ENCODE results near the gene CAPRIN2. TPM values are rescaled to one million over a fixed set of nuclear protein-coding genes. Genes with fewer than 3 reads are reported as not detected.

CAPRIN2 gene
- total RNA-seq, 3 donors from 2014 or later, result 7.3 to 21.4 (median 15.2) TPM

GRCh38 chr12:30687265-30687986 is 67.3 kb downstream of the CAPRIN2 start:
- no peak for DNase-seq
- Histone ChIP-seq H3K4me3 (no peak overlapping the region), H3K4me1 (ENCODE audit: low read depth) (no peaks in the 10 kb centered on the region), H3K9me3 (no peaks in the 10 kb centered on the region), H3K36me3 (ENCODE audit: low read depth) (no peaks in the 10 kb centered on the region)
- no peak for ATAC-seq
- TF ChIP-seq CTCF (IDR thresholded peaks at IDR 0.05), result no peak
- intact Hi-C loops (cut with DNase I, micrococcal nuclease), result no loop called here

- ATAC-seq, result no peak
- no peaks in the 10 kb centered on the region for H3K36me3 ChIP-seq (ENCODE audit: low read depth)
- no peaks in the 10 kb centered on the region for H3K9me3 ChIP-seq
- intact Hi-C loops (cut with DNase I, micrococcal nuclease), result no loop called here
- no peak overlapping the region for H3K4me3 ChIP-seq
- no peak for DNase-seq
- no peak for TF ChIP-seq CTCF (IDR thresholded peaks at IDR 0.05)
- H3K4me1 ChIP-seq (ENCODE audit: low read depth), result no peaks in the 10 kb centered on the region
These were observed 75.5 kb downstream of the CAPRIN2 start for GRCh38 chr12:30679241-30679640.

- Histone ChIP-seq H3K9me3 (no peaks in the 10 kb centered on the region), H3K36me3 (ENCODE audit: low read depth) (no peaks in the 10 kb centered on the region), H3K4me3 (no peak overlapping the region), H3K4me1 (ENCODE audit: low read depth) (no peaks in the 10 kb centered on the region)
- DNase-seq (no peak), ATAC-seq (no peak)
- no peak for TF ChIP-seq CTCF (IDR thresholded peaks at IDR 0.05)
- intact Hi-C loops (cut with DNase I, micrococcal nuclease), result no loop called here
These were observed 76.5 kb downstream of the CAPRIN2 start for GRCh38 chr12:30678221-30678620.

- H3K9me3 ChIP-seq, result no peaks in the 10 kb centered on the region
- TF ChIP-seq CTCF (IDR thresholded peaks at IDR 0.05), result no peak
- ATAC-seq (no peak), DNase-seq (no peak)
- H3K4me3 ChIP-seq, result no peak overlapping the region
- intact Hi-C loops (cut with DNase I, micrococcal nuclease), result no loop called here
- H3K36me3 ChIP-seq (ENCODE audit: low read depth), result peaks cover 6% of the 10 kb centered on the region
- no peaks in the 10 kb centered on the region for H3K4me1 ChIP-seq (ENCODE audit: low read depth)
These were observed 93.5 kb downstream of the CAPRIN2 start for GRCh38 chr12:30661210-30661609.

Other genes starting within 250 kb of the CAPRIN2 start
- gene IPO8, start 59.1 kb downstream of the CAPRIN2 start, total RNA-seq, result 10 to 100 TPM; 62.2 to 72.3 (median 63.7) TPM
- gene TSPAN11, start 171.8 kb upstream of the CAPRIN2 start, total RNA-seq, result 10 to 100 TPM in 1 of 3 donors, 1 to 10 TPM in 2; 3.2 to 19.9 (median 4.2) TPM